Umbilical cord (tissue), 2 donors: ENCODE measurements around the gene LNX2. TPM values are rescaled to one million over a fixed set of nuclear protein-coding genes. Genes with fewer than 3 reads are reported as not detected.

Experiments used
- DNase-seq: peaks from one replicate; pipeline ENCODE4 v3.0.0-alpha.2; 2015; ENCODE audit warnings: low spot score
- total RNA-seq: library from RNA; depleted of rRNA; stranded (reverse); fragments of >200 nt; gene quantifications from one replicate; pipeline ENCODE4 v1.2.3, GENCODE V29; 2014; ENCODE audit warnings: low replicate concordance; ENCODE audit not compliant: insufficient read depth

The LNX2 gene
- total RNA-seq, 1 donor from 2014 or later, result 5.3 TPM

GRCh38 chr13:27607125-27607524 is 13.2 kb downstream of the LNX2 start:
- no peak for DNase-seq

- DNase-seq, result no peak
Observed at GRCh38 chr13:27605610-27606200, 14.6 kb downstream of the LNX2 start.

- DNase-seq, result no peak
Observed at GRCh38 chr13:27605099-27605498, 15.2 kb downstream of the LNX2 start.

GRCh38 chr13:27601803-27602202 is 18.5 kb downstream of the LNX2 start:
- no peak for DNase-seq

- DNase-seq, result no peak
Observed at GRCh38 chr13:27601208-27601607, 19.1 kb downstream of the LNX2 start.

- no peak for DNase-seq
Observed at GRCh38 chr13:27600711-27601110, 19.6 kb downstream of the LNX2 start.

GRCh38 chr13:27599845-27600553 is 20.3 kb downstream of the LNX2 start:
- no peak for DNase-seq

GRCh38 chr13:27599096-27599495 is 21.2 kb downstream of the LNX2 start:
- DNase-seq, result no peak

GRCh38 chr13:27595055-27595811 is 25.1 kb downstream of the LNX2 start:
- no peak for DNase-seq

- DNase-seq, result no peak
Observed at GRCh38 chr13:27593267-27593666, 27.1 kb downstream of the LNX2 start.

GRCh38 chr13:27592865-27593264 is 27.5 kb downstream of the LNX2 start:
- DNase-seq, result no peak

- DNase-seq, result no peak
Observed at GRCh38 chr13:27588405-27588804, 31.9 kb downstream of the LNX2 start.

GRCh38 chr13:27587095-27587746 is 33.1 kb downstream of the LNX2 start:
- no peak for DNase-seq

- DNase-seq, result no peak
Observed at GRCh38 chr13:27583645-27584044, 36.7 kb downstream of the LNX2 start.

- DNase-seq, result no peak
Observed at GRCh38 chr13:27578121-27579030, 42.0 kb downstream of the LNX2 start.

GRCh38 chr13:27574661-27575060 is 45.7 kb downstream of the LNX2 start:
- DNase-seq, result no peak

GRCh38 chr13:27573265-27573664 is 47.1 kb downstream of the LNX2 start:
- DNase-seq, result no peak

GRCh38 chr13:27572234-27572901 is 48.0 kb downstream of the LNX2 start:
- DNase-seq, result no peak

- DNase-seq, result no peak
Observed at GRCh38 chr13:27570906-27571305, 49.4 kb downstream of the LNX2 start.

- no peak for DNase-seq
Observed at GRCh38 chr13:27569405-27569804, 50.9 kb downstream of the LNX2 start.

GRCh38 chr13:27565818-27566217 is 54.5 kb downstream of the LNX2 start:
- DNase-seq, result no peak
